ENCODE results near the gene STARD10. TPM values are rescaled to one million over a fixed set of nuclear protein-coding genes. Genes with fewer than 3 reads are reported as not detected.
A peak's percentile ranks its signal among the peaks of the same experiment; 100 is the strongest.

The STARD10 gene
- total RNA-seq, 6 experiments from 2014 or later: 282 to 525 (median 330) TPM

DNA sequence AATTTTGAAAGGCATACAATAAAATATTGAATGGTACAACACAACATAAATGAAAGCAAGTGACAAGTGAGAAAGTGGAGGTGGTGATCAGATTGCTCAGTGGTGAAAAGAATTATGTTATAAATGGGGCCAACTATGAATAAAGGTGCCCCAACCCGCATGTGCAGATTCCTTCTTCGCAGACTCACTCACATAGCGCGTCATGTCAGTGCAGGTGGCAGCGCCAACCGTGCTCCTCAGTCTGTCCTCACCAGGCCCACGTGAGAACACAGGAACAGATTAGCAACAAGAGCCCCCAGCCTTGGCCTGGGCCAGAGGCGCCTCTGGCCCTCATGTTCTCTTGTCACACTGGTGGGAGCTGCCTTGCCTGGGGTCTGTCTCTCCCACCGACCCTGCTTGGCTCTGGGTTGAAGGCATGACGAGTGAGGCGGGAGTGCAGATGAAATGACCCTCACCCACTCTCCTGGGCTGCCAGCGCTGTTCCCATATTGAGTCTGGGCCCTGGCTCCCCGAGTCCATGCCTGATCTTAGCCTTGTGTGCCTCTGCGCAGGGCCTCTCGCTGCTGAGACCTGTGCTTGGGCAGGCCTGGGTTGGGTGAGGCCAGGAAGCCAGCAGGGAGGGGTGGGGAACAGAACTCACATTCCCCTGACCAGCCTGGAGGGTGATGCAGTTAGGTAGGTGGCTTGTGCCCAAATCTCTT is 26.7 kb upstream of the STARD10 start:
- Histone ChIP-seq H3K9me3 (no peaks in the 10 kb centered on the region), H3K4me1 (peaks cover 0 to 8% (median 4%) of the 10 kb centered on the region in 4 donors), H3K4me3 (no peak overlapping the region), H3K36me3 (peaks cover 0 to 5% (median 0%) of the 10 kb centered on the region in 4 donors), H3K27ac (no peak overlapping the region), H3K27me3 (no peaks in the 10 kb centered on the region)
- ATAC-seq (no peak), DNase-seq (no peak)
- intact Hi-C loops (cut with DNase I): no loop called here
- 100% methylated on average over 1 of the region's 15 CpGs for WGBS (ENCODE audit: insufficient coverage, low coverage, low lambda C conversion rate, missing lambda C conversion rate)
- TF ChIP-seq, protein P1, sequence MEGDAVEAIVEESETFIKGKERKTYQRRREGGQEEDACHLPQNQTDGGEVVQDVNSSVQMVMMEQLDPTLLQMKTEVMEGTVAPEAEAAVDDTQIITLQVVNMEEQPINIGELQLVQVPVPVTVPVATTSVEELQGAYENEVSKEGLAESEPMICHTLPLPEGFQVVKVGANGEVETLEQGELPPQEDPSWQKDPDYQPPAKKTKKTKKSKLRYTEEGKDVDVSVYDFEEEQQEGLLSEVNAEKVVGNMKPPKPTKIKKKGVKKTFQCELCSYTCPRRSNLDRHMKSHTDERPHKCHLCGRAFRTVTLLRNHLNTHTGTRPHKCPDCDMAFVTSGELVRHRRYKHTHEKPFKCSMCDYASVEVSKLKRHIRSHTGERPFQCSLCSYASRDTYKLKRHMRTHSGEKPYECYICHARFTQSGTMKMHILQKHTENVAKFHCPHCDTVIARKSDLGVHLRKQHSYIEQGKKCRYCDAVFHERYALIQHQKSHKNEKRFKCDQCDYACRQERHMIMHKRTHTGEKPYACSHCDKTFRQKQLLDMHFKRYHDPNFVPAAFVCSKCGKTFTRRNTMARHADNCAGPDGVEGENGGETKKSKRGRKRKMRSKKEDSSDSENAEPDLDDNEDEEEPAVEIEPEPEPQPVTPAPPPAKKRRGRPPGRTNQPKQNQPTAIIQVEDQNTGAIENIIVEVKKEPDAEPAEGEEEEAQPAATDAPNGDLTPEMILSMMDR (IDR thresholded peaks at IDR 0.05): no peak
- TF ChIP-seq POLR2A (IDR thresholded peaks at IDR 0.05): no peak

DNA sequence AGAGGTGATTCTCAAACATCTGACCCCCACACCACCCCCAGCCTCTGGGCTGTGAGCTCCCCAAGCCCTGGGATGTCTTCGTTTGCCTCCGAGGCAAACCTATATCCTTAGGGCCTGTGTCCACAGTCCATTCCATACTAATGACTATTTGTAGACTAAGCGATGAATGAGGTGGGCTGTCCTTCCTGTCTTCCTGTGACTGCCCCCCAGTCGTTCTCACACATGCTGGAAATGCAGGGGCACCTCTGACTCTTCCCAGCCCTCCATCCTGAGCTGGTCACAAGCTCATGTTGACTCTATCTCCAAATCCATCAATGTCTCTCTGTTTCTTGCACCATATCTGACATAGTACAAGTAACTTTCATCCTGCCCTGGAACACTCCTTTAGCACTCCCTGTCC is 25.1 kb upstream of the STARD10 start:
- intact Hi-C loops (cut with DNase I): no loop called here
- DNase-seq (no peak), ATAC-seq (no peak)
- no peak for TF ChIP-seq POLR2A (IDR thresholded peaks at IDR 0.05)
- TF ChIP-seq, protein P1 (IDR thresholded peaks at IDR 0.05): no peak
- Histone ChIP-seq H3K27me3 (no peaks in the 10 kb centered on the region), H3K9me3 (no peaks in the 10 kb centered on the region), H3K36me3 (peaks cover 0 to 5% (median 0%) of the 10 kb centered on the region in 4 donors), H3K4me3 (no peak overlapping the region), H3K4me1 (peaks cover 0 to 14% (median 4%) of the 10 kb centered on the region in 4 donors), H3K27ac (no peak overlapping the region)
- WGBS (ENCODE audit: insufficient coverage, low coverage, low lambda C conversion rate, missing lambda C conversion rate): 90% methylated on average over 4 of the region's 4 CpGs

DNA sequence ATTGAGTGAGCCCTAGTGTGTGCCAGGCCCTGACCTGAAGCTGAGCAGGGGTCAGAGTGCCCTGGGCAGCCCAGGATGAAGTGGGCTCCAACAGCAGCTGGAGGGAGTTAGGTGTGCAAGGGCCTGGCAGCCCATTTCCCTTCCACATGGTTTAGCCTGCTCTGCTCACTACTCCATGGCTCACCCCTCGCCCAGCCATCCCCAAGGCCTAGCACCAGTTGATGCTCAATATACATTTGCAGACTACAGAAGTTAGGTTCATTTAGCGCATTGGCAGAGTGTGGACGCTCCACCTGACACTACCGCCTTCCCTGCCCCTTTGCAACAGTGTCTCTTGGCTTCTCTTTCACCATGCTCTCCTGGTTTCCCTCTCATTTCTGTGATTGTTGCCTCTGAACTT is 24.1 kb upstream of the STARD10 start:
- Histone ChIP-seq H3K27me3 (no peaks in the 10 kb centered on the region), H3K36me3 (peaks cover 0 to 5% (median 0%) of the 10 kb centered on the region in 4 donors), H3K4me1 (peaks cover 0 to 20% (median 4%) of the 10 kb centered on the region in 4 donors), H3K4me3 (no peak overlapping the region), H3K9me3 (no peaks in the 10 kb centered on the region), H3K27ac (no peak overlapping the region)
- ATAC-seq: no peak
- TF ChIP-seq POLR2A (IDR thresholded peaks at IDR 0.05): no peak
- TF ChIP-seq, protein P1 (IDR thresholded peaks at IDR 0.05): no peak
- intact Hi-C loops (cut with DNase I): no loop called here
- DNase-seq: no peak
- 90% methylated on average over 3 of the region's 4 CpGs for WGBS (ENCODE audit: insufficient coverage, low coverage, low lambda C conversion rate, missing lambda C conversion rate)

DNA sequence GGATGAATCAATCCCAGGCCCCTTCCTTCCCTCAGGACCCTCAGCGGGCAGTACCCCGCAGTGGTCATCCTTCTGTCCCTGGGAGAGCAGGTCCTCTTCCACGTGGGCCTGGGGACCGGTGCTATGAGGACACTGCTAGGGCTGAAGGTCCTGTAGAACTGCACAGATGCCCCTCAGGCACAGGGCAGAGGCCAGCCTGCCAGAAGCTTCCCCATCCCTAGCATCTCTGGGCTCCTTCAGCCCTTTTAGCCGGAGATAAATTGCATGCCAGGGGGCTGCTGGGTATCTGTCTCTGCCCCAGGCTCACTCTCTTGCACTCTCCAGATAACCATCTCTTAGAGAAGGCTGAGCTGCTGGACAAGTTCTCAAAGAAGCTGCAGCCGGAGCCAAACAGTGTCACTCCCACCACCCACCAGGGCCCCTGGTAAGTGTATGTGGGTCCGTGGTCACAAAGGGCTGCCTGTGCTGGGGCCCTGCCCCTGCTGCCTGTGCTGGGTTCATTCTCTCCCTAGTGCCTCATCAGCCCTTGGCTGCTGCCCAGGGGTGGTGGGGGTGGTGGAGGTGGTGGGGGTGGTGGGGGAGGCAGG is 22.6 kb upstream of the STARD10 start:
- H3K27ac ChIP-seq: no peak overlapping the region
- DNase-seq: peak in 1 of 3 donors; percentile 53

More for the DNA sequence above, 22.6 kb upstream of the STARD10 start:
- TF ChIP-seq, protein P1 (IDR thresholded peaks at IDR 0.05): no peak
- WGBS (ENCODE audit: insufficient coverage, low coverage, low lambda C conversion rate, missing lambda C conversion rate): 69% methylated on average over 5 of the region's 7 CpGs
- H3K4me3 ChIP-seq: peak overlapping the region in 1 of 3 donors; percentile 10
- H3K36me3 ChIP-seq: peaks cover 0 to 5% (median 0%) of the 10 kb centered on the region in 4 donors
- intact Hi-C loops (cut with DNase I): no loop called here
- no peaks in the 10 kb centered on the region for H3K27me3 ChIP-seq
- no peaks in the 10 kb centered on the region for H3K9me3 ChIP-seq
- peaks cover 0 to 27% (median 5%) of the 10 kb centered on the region in 4 donors for H3K4me1 ChIP-seq
- no peak for ATAC-seq
